ENCODE data around the gene DRGX. TPM values are rescaled to one million over a fixed set of nuclear protein-coding genes. Genes with fewer than 3 reads are reported as not detected.

Gene DRGX
- total and polyA plus RNA-seq, 7 donors, result 0.04 TPM; not detected in 6

DNA sequence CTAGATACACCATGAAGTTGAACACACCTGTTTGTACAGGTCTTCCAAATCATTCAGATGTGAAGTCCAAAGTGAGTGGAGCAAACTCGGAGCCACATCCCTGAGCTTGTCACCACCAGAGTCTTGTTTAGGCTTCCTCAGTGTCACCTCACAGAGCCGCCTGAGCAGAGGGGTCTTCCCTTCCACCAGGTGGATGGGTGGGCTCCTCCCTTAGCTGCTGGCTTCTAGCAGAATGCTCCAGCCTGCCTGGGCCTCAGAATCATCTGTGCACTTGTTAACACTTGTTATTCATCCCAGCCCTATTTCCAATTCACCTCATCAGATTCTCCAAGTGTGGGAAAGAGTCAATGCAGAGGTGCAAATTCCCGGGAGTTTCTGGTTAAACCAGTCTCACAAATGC lies 64.5 kb downstream of the DRGX start:
- intact Hi-C loops (cut with DNase I), result no loop called here
- no peak overlapping the region for H3K4me3 ChIP-seq
- no peaks in the 10 kb centered on the region for H3K9me3 ChIP-seq
- no peak for TF ChIP-seq CTCF (IDR thresholded peaks at IDR 0.05)
- peaks cover 0 to 6% of the 10 kb centered on the region in 2 donors for H3K36me3 ChIP-seq (ENCODE audit: insufficient read depth in 1 of 2, low read depth in 1 of 2)
- no peaks in the 10 kb centered on the region for H3K4me1 ChIP-seq
- H3K27ac ChIP-seq, result no peak overlapping the region
- ATAC-seq (peak in 1 of 4 donors; percentile 18), DNase-seq (no peak)
- 70 to 91% (median 75%) methylated on average over 3 of the region's 3 CpGs for WGBS, 3 donors
- no peaks in the 10 kb centered on the region for H3K27me3 ChIP-seq (ENCODE audit: insufficient read depth in 3 of 3, low read length in 2 of 3)

GRCh38 chr10:49330127-49330665 lies 65.7 kb downstream of the DRGX start:
- no peak for TF ChIP-seq CTCF (IDR thresholded peaks at IDR 0.05)
- H3K9me3 ChIP-seq, result no peaks in the 10 kb centered on the region
- intact Hi-C loops (cut with DNase I), result no loop called here
- no peaks in the 10 kb centered on the region for H3K4me1 ChIP-seq
- ATAC-seq (no peak), DNase-seq (no peak)
- H3K4me3 ChIP-seq, result no peak overlapping the region
- peaks cover 0 to 18% of the 10 kb centered on the region in 2 donors for H3K36me3 ChIP-seq (ENCODE audit: insufficient read depth in 1 of 2, low read depth in 1 of 2)
- WGBS, 3 donors, result 60 to 82% (median 72%) methylated on average over 5 of the region's 5 CpGs
- H3K27ac ChIP-seq, result no peak overlapping the region
- H3K27me3 ChIP-seq (ENCODE audit: insufficient read depth in 3 of 3, low read length in 2 of 3), result no peaks in the 10 kb centered on the region

DNA sequence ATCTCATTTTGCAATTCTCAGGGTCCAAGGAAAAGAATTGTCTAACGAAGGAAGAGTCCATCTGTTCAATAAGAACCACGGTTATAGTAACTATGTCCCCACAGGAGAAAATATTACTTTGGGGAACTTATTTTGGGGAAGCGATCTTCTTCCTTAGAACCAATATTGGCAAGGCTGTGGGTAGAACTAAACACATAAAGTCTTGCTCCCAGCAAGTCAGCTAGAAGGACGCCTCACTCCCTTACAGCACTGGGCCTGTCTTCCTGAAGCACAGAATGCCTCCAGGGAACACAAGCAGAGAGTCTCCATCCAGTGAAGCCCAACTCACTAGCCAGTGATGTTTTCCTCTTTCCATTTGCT lies 66.8 kb downstream of the DRGX start:
- Histone ChIP-seq H3K27me3 (ENCODE audit: insufficient read depth in 3 of 3, low read length in 2 of 3) (no peaks in the 10 kb centered on the region), H3K4me1 (no peaks in the 10 kb centered on the region), H3K27ac (no peak overlapping the region), H3K4me3 (no peak overlapping the region), H3K36me3 (ENCODE audit: insufficient read depth in 1 of 2, low read depth in 1 of 2) (peaks cover 0 to 29% of the 10 kb centered on the region in 2 donors), H3K9me3 (no peaks in the 10 kb centered on the region)
- no peak for ATAC-seq
- WGBS, 3 donors, result 68 to 81% (median 76%) methylated on average over 4 of the region's 4 CpGs
- TF ChIP-seq CTCF (IDR thresholded peaks at IDR 0.05), result no peak
- no peak for DNase-seq
- intact Hi-C loops (cut with DNase I), result no loop called here

GRCh38 chr10:49328401-49329145 lies 67.3 kb downstream of the DRGX start:
- ATAC-seq, result no peak
- WGBS, 3 donors, result 51 to 56% (median 54%) methylated on average over 9 of the region's 9 CpGs

More at GRCh38 chr10:49328401-49329145, 67.3 kb downstream of the DRGX start:
- Histone ChIP-seq H3K36me3 (ENCODE audit: insufficient read depth in 1 of 2, low read depth in 1 of 2) (peaks cover 0 to 35% of the 10 kb centered on the region in 2 donors), H3K27me3 (ENCODE audit: insufficient read depth in 3 of 3, low read length in 2 of 3) (no peaks in the 10 kb centered on the region), H3K4me1 (no peaks in the 10 kb centered on the region), H3K27ac (no peak overlapping the region), H3K4me3 (no peak overlapping the region), H3K9me3 (no peaks in the 10 kb centered on the region)
- intact Hi-C loops (cut with DNase I), result no loop called here
- no peak for TF ChIP-seq CTCF (IDR thresholded peaks at IDR 0.05)
- DNase-seq, result no peak

Measured in psoas muscle (tissue), 8 donors.